Stimulated activated CD4-positive, alpha-beta T cell treated with anti-CD3 and anti-CD28 coated beads, TNF-alpha, amount 100 ng/mL, for 1 hour (primary cell): ENCODE measurements around the gene CDK13.
"Not testable (repeated sequence)": the region's sequence is repeated elsewhere in the genome, so short reads cannot be mapped to it uniquely, and the experiment has no call there.

ENCODE experiments used
- DNase-seq, 3 donors: peaks; one replicate each; pipeline ENCODE4 v3.0.0-alpha.2; 2020; ENCODE audit warnings: low read depth in 3 of 3, low spot score in 1 of 3

CDK13 gene

GRCh38 chr7:40095695-40096327, 145.8 kb downstream of the CDK13 start:
- DNase-seq = no peak

- DNase-seq = no peak
Observed at GRCh38 chr7:40097728-40098127, 147.7 kb downstream of the CDK13 start.

DNA sequence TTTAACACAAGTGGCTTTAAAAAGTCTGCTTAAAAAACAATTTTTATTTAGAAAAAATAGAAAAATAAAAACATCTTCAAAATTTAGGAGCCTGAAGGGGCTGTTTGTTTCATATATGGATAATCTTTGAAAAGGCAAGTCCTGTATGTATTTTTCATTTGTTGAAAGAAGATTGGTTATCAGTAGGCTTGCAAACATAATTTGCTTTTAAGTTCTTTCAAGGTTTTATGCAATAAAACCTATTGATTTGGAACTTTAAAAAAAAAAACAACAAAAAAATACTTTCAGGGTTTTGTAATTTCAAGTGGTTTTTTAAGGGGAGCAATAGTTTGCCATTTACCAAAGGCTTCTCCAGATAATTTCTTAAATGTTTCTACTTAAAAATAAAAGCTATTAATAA, 148.8 kb downstream of the CDK13 start:
- DNase-seq = no peak

- no peak for DNase-seq
Observed at GRCh38 chr7:40099837-40100236, 149.8 kb downstream of the CDK13 start.

DNA sequence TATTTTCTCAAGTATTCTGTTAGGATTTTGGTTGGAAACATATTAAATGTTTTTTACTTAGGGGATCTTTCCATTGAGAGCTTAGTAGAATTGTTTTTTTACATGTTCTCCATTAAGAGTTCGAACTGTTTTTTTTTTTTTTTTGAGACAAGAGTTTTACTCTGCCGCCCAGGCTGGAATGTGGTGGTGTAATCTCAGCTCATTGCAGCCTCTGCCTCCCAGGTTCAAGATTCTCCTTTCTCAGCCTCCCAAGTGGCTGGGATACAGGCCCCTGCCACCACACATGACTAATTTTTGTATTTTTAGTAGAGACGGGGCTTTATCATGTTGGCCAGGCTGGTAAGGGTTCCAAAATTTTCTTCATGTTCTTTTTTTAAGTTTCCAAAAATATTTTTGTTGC, 151.1 kb downstream of the CDK13 start:
- no peak for DNase-seq

GRCh38 chr7:40102897-40103296, 152.8 kb downstream of the CDK13 start:
- no peak for DNase-seq

DNA sequence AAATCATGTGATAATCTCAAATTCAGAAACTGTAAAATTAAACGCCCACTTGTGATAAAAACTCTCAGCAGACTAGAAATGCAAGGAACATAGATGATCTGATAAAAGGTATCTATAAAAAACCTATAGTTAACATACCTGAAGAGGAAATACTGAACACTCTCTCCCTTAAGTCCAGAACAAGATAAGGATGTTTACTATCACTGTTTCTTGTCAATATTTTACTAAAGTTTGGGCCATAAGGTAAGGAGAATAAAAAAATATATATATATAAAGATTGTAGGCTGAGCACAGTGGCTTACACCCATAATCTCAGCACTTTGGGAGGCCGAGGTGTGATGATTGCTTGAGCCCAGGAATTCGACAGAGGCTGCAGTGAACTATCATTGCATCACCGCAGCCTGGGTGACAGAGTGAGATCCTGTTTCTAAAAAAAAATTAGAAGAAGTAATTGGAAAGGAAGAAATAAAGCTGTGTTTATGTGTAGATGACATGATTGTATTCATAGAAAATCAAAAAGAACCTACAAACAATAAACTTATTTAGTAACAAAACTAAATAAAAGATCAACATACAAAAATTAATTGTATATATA, 155.9 kb downstream of the CDK13 start:
- no peak for DNase-seq

GRCh38 chr7:40115936-40116335, 165.9 kb downstream of the CDK13 start:
- no peak for DNase-seq

DNA sequence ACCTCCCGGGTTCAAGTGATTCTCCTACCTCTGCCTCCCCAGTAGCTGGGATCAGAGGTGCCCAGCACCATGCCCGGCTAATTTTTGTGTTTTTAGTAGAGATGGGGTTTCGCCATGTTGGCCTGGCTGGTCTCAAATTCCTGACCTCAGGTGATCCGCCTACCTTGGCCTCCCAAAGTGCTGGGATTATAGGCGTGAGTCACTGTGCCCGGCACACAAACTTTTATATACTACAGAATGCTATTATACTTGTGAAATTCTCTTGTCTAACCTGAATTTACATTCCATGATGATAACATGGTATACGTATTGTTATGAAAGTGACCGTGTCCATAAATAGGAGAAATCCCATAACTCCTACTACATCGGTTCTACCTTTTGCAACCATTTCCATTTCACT, 167.1 kb downstream of the CDK13 start:
- not testable (repeated sequence) for DNase-seq

DNA sequence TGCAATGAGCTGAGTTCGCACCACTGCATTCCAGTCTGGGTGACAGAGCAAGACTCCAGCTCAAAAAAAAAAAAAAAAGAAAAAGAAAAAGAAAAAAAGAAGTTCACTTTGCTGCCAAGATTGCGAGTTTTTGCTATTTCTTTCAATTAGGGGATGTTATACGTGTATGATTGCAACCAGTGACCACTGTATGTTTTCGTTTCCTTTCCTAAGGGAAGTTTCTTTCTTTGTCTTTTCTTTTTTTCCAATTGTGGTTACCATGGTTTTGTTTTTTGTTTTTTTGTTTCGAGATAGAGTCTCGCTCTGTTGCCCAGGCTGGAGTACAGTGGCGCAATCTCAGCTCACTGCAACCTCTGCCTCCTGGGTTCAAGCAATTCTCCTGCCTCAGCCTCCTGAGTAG, 168.1 kb downstream of the CDK13 start:
- not testable (repeated sequence) for DNase-seq

GRCh38 chr7:40120020-40120419, 170.0 kb downstream of the CDK13 start:
- DNase-seq = no peak

GRCh38 chr7:40122100-40122939, 172.3 kb downstream of the CDK13 start:
- not testable (repeated sequence) for DNase-seq

- DNase-seq = no peak
Observed at GRCh38 chr7:40122940-40123254, 172.8 kb downstream of the CDK13 start.

GRCh38 chr7:40133561-40134427, 183.7 kb downstream of the CDK13 start:
- no peak for DNase-seq

GRCh38 chr7:40134428-40135316, 184.6 kb downstream of the CDK13 start, which contains the start of the genes MPLKIP and SUGCT:
Gene MPLKIP, minus strand, starts transcription at chr7:40134622. Its CDS starts 55 bp downstream, at chr7:40134567.
Gene SUGCT, plus strand, starts transcription at chr7:40135005.
- peak; percentile 54 to 77 (median 74) for DNase-seq

DNA sequence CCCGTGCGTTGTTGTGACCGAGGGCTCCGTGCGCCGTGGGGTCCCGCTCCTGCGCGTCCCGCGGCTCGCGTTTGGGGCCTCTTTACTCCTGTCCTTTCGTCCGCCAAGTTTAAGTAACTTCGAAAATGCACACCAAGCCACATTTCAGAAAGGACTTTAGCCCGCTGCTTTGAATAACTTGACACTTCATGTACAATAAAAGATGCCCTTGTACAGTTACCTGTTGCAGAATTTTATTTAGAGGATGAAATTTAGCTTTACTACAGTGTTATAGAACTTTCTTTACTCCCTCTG, 185.2 kb downstream of the CDK13 start:
- DNase-seq = no peak

DNA sequence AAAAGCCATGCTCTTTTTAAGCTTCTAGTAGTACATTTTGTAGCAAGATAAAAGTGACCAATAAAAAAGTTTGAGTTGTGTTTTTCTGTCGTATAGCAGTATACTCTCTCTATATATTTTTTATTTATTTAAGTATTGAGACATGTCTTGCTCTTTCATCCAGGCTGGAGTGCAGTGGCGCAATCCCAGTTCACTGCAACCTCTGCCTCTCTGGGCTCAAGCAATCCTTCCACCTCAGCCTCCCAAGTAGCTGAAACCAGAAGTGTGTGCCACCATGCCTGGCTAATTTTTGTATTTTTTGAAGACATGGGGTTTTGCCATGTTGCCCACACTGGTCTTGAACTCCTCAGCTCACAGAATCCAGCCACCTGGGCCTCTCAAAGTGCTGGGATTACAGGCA, 187.5 kb downstream of the CDK13 start:
- no peak for DNase-seq

GRCh38 chr7:40138973-40139372, 188.9 kb downstream of the CDK13 start:
- no peak for DNase-seq

DNA sequence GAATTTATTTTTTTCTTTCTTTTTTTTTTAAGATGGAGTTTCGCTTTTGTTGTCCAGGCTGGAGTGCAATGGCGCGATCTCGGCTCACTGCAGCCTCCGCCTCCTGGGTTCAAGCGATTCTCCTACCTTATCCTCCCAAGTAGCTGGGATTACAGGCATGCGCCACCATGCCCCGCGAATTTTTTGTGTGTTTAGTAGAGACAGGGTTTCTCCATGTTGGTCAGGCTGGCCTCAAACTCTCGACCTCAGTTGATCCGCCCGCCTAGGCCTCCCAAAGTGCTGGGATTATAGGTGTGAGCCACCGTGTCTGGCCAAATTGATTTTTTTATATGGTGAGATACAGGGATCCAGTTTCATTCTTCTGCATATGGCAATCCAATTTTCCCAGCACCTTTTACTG, 189.8 kb downstream of the CDK13 start:
- DNase-seq = not testable (repeated sequence)

- not testable (repeated sequence) for DNase-seq
Observed at GRCh38 chr7:40141916-40142315, 191.9 kb downstream of the CDK13 start.
